B cell (primary cell): Measurements from ENCODE around the gene TRIM47. TPM values are rescaled to one million over a fixed set of nuclear protein-coding genes. Genes with fewer than 3 reads are reported as not detected.
A peak's percentile ranks its signal among the peaks of the same experiment; 100 is the strongest.
"Not testable (repeated sequence)": the region's sequence is repeated elsewhere in the genome, so short reads cannot be mapped to it uniquely, and the experiment has no call there.

Experiments
- ATAC-seq: fragments of 200-7000 bp; cut with Tn5 transposase; one replicate; pipeline ENCODE4 v1.10.0; 2021; ENCODE audit warnings: low read depth, mild to moderate bottlenecking, moderate number of reproducible peaks, moderate library complexity
- CTCF ChIA-PET: fragments of 350-600 bp; sonication (Branson Sonifier 250); formaldehyde crosslinking; loops from one replicate; lab custom pipeline; 2021; ENCODE audit warnings: antibody characterized with exemption, inconsistent platforms; lab: Charles Lee
- POLR2A ChIA-PET: fragments of 350-600 bp; sonication (Branson Sonifier 250); formaldehyde crosslinking; loops from one replicate; lab custom pipeline; 2021; ENCODE audit warnings: antibody characterized with exemption; lab: Charles Lee
- DNase-seq: peaks from one replicate; pipeline ENCODE4 v3.0.0; 2013
- H2AFZ ChIP-seq: 2 replicates; pipeline ENCODE4 v1.6.1; 2012; ENCODE audit warnings: mild to moderate bottlenecking, low read depth, low read length; ENCODE audit not compliant: insufficient read depth, poor library complexity, severe bottlenecking
- H3K27ac ChIP-seq, 2 donors: 1 replicate in 1 of 2; 2 replicates in 1 of 2; pipeline ENCODE4 v1.5.1; 2012 to 2013; ENCODE audit warnings: low read length in 2 of 2, mild to moderate bottlenecking in 2 of 2, moderate library complexity in 1 of 2
- H3K27me3 ChIP-seq, 4 experiments: fragments of 200-600 bp in 1 of 4; sonication (generic) in 1 of 4; replicated peaks in 1 of 4; 1 replicate in 2 of 4; 2 replicates in 2 of 4; pipeline versions ENCODE4 v1.6.1 to v1.7.0; 2013 to 2016; ENCODE audit warnings: low read length in 3 of 4, mild to moderate bottlenecking in 2 of 4, mixed read lengths in 1 of 4, moderate library complexity in 1 of 4; ENCODE audit not compliant: insufficient read depth in 4 of 4, control insufficient read depth in 3 of 4; ENCODE audit errors: control extremely low read depth in 1 of 4
- H3K36me3 ChIP-seq, 2 experiments: replicated peaks in 1 of 2; 1 replicate in 1 of 2; 2 replicates in 1 of 2; pipeline versions ENCODE4 v1.6.1 to v1.7.1; 2013; ENCODE audit warnings: low read length in 1 of 2; ENCODE audit not compliant: insufficient read depth in 2 of 2, control insufficient read depth in 1 of 2; ENCODE audit errors: control extremely low read depth in 1 of 2, extremely low read depth in 1 of 2
- H3K4me1 ChIP-seq, 2 donors: fragments of 200-600 bp in 1 of 2; sonication (generic) in 1 of 2; 1 replicate in 1 of 2; 2 replicates in 1 of 2; pipeline versions ENCODE4 v1.5.1 to v1.6.1; 2013 to 2017; ENCODE audit warnings: low read length in 2 of 2; ENCODE audit not compliant: control insufficient read depth in 2 of 2, insufficient read depth in 2 of 2
- H3K4me2 ChIP-seq: replicated peaks from 2 replicates; pipeline ENCODE3; 2012; ENCODE audit warnings: mild to moderate bottlenecking, low read depth, low read length; ENCODE audit not compliant: poor library complexity, severe bottlenecking
- H3K4me3 ChIP-seq, 5 experiments: fragments of 200-600 bp in 1 of 5; sonication (generic) in 1 of 5; 1 replicate in 3 of 5; 2 replicates in 2 of 5; pipeline versions ENCODE4 v1.5.1 to v1.7.0; 2011 to 2016; ENCODE audit warnings: low read length in 4 of 5, mild to moderate bottlenecking in 4 of 5, low read depth in 2 of 5, control low read depth in 1 of 5, moderate library complexity in 1 of 5; ENCODE audit not compliant: insufficient read depth in 1 of 5; ENCODE audit errors: control extremely low read depth in 1 of 5, extremely low read depth in 1 of 5
- H3K79me2 ChIP-seq: fragments of 200-600 bp; sonication (generic); one replicate; pipeline ENCODE4 v1.6.0; 2016; ENCODE audit warnings: low read length; ENCODE audit not compliant: control insufficient read depth, insufficient read depth
- H3K9ac ChIP-seq: fragments of 200-600 bp; sonication (generic); 2 replicates; pipeline ENCODE4 v1.6.1; 2017; ENCODE audit warnings: mild to moderate bottlenecking, low read length, moderate library complexity
- H3K9me3 ChIP-seq, 3 donors: one replicate each; pipeline versions ENCODE4 v1.6.1 to v1.7.1; 2013; ENCODE audit warnings: low read length in 2 of 3; ENCODE audit not compliant: control insufficient read depth in 2 of 3, insufficient read depth in 1 of 3; ENCODE audit errors: control extremely low read depth in 1 of 3
- H4K20me1 ChIP-seq: 2 replicates; pipeline ENCODE4 v1.6.0; 2012; ENCODE audit warnings: mild to moderate bottlenecking, low read length; ENCODE audit not compliant: insufficient read depth, control insufficient read depth, poor library complexity, severe bottlenecking
- H3K27ac Mint-ChIP-seq: one replicate; pipeline ENCODE4 v1.8.0; 2021; ENCODE audit warnings: mixed read lengths
- H3K27me3 Mint-ChIP-seq: one replicate; pipeline ENCODE4 v1.8.0; 2021; ENCODE audit warnings: mixed read lengths
- H3K4me1 Mint-ChIP-seq: one replicate; pipeline ENCODE4 v1.8.0; 2021; ENCODE audit warnings: mixed read lengths
- H3K4me3 Mint-ChIP-seq: one replicate; pipeline ENCODE4 v1.8.0; 2021; ENCODE audit warnings: mixed read lengths
- H3K9me3 Mint-ChIP-seq: one replicate; pipeline ENCODE4 v1.8.0; 2022; ENCODE audit warnings: mixed read lengths; ENCODE audit not compliant: insufficient read depth
- EZH2 ChIP-seq: IDR thresholded peaks from 2 replicates; pipeline ENCODE4 v1.6.1; 2012; ENCODE audit warnings: borderline replicate concordance, low read depth, mild to moderate bottlenecking, moderate library complexity, low read length; ENCODE audit not compliant: insufficient read depth, poor library complexity, severe bottlenecking
- WGBS: methylation state at CpG from one replicate; pipeline ENCODE4 v1.1.5; 2013; ENCODE audit warnings: missing lambda C conversion rate; ENCODE audit not compliant: insufficient coverage; 5-methylcytosine and 5-hydroxymethylcytosine counted together
- intact Hi-C: fragments of 100-400 bp; cut with micrococcal nuclease; formaldehyde crosslinking; loops from one replicate; pipeline ENCODE4 v1.10.0; 2022
- polyA plus RNA-seq: library from polyadenylated mRNA; depleted of rRNA; stranded (reverse); fragments of >200 nt; gene quantifications from 2 replicates; pipeline ENCODE4 v1.2.3, GENCODE V29; 2012
- total RNA-seq, 2 donors: library from RNA; stranded (reverse); fragments of 120-200 nt in 1 of 2; gene quantifications; 1 replicate in 1 of 2; 2 replicates in 1 of 2; pipeline versions ENCODE4 v1.2.3 to v1.2.4, GENCODE V29; 2013 to 2022
- TF ChIP-seq, protein P1 (sequence below): fragments of 200-600 bp; IDR thresholded peaks from one replicate; pipeline ENCODE4 v1.8.0; 2022; ENCODE audit warnings: antibody characterized with exemption, mild to moderate bottlenecking

The TRIM47 gene
- total and polyA plus RNA-seq, 2 donors (not counting 1 experiment from before 2014, with no cell fraction given) = 6.4 to 8.3 TPM

GRCh38 chr17:75861927-75862317 is 16.5 kb downstream of the TRIM47 start:
- no peaks in the 10 kb centered on the region for H4K20me1 ChIP-seq
- ATAC-seq = no peak
- 95% methylated on average over 6 of the region's 9 CpGs for WGBS
- Mint-ChIP-seq H3K4me3 (no peak overlapping the region), H3K27me3 (no peaks in the 10 kb centered on the region), H3K27ac (peak overlapping the region; percentile 82), H3K9me3 (no peaks in the 10 kb centered on the region), H3K4me1 (peaks cover 40% of the 10 kb centered on the region)
- peaks cover 33 to 47% of the 10 kb centered on the region in 2 donors for H3K4me1 ChIP-seq
- DNase-seq = no peak
- no peak overlapping the region for H3K4me3 ChIP-seq
- TF ChIP-seq, protein P1, sequence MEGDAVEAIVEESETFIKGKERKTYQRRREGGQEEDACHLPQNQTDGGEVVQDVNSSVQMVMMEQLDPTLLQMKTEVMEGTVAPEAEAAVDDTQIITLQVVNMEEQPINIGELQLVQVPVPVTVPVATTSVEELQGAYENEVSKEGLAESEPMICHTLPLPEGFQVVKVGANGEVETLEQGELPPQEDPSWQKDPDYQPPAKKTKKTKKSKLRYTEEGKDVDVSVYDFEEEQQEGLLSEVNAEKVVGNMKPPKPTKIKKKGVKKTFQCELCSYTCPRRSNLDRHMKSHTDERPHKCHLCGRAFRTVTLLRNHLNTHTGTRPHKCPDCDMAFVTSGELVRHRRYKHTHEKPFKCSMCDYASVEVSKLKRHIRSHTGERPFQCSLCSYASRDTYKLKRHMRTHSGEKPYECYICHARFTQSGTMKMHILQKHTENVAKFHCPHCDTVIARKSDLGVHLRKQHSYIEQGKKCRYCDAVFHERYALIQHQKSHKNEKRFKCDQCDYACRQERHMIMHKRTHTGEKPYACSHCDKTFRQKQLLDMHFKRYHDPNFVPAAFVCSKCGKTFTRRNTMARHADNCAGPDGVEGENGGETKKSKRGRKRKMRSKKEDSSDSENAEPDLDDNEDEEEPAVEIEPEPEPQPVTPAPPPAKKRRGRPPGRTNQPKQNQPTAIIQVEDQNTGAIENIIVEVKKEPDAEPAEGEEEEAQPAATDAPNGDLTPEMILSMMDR = no peak
- no peak for TF ChIP-seq EZH2
- H3K9ac ChIP-seq = no peak overlapping the region
- H2AFZ ChIP-seq = no peak overlapping the region
- no peaks in the 10 kb centered on the region for H3K36me3 ChIP-seq
- ChIA-PET CTCF (interaction anchor here (0.7 to 5.4 kb wide), 12 partner anchors 10 to 106 kb away, joined by 3 to 50 read pairs (median 4); partner anchors contain the start of genes TRIM47, TRIM65 and UNC13D), POLR2A (interaction anchor here (1.9 kb wide), 1 partner anchor 14 kb away, joined by 6 read pairs; no protein-coding TSS in a partner anchor)
- H3K79me2 ChIP-seq = no peaks in the 10 kb centered on the region
- no peaks in the 10 kb centered on the region for H3K27me3 ChIP-seq
- intact Hi-C loops = no loop called here
- no peak overlapping the region for H3K27ac ChIP-seq
- H3K9me3 ChIP-seq = no peaks in the 10 kb centered on the region
- no peak overlapping the region for H3K4me2 ChIP-seq

- ChIA-PET CTCF (interaction anchor here (1.0 to 5.4 kb wide), 8 partner anchors 12 to 526 kb away, joined by 3 to 50 read pairs (median 6); partner anchors contain the start of genes MRPL38, SPHK1, TRIM47 and TRIM65), POLR2A (interaction anchor here (1.6 to 1.7 kb wide), 4 partner anchors 15 to 79 kb away, joined by 4 to 11 read pairs (median 8); partner anchors contain the start of genes TRIM65 and UNC13D)
- H3K79me2 ChIP-seq = peaks cover 19% of the 10 kb centered on the region
- peaks cover 36 to 55% of the 10 kb centered on the region in 2 donors for H3K4me1 ChIP-seq
- WGBS = 100% methylated on average over 2 of the region's 10 CpGs
- H3K4me1 Mint-ChIP-seq = peaks cover 38% of the 10 kb centered on the region
- H4K20me1 ChIP-seq, H3K36me3 ChIP-seq, H3K9me3 ChIP-seq, H3K27me3 Mint-ChIP-seq, H3K4me2 ChIP-seq, DNase-seq, H2AFZ ChIP-seq, H3K27me3 ChIP-seq, ATAC-seq, H3K9ac ChIP-seq, H3K4me3 ChIP-seq, H3K9me3 Mint-ChIP-seq: not testable (repeated sequence)
- peak overlapping the region; percentile 55 for H3K27ac Mint-ChIP-seq
- intact Hi-C loops = loop anchor here (5.0 to 10.0 kb wide), 2 partner anchors 195 to 243 kb away; partner anchors contain the start of genes EXOC7, RECQL5 and SAP30BP
- H3K27ac ChIP-seq = peak overlapping the region; percentile 68 to 81
- peak overlapping the region; percentile 32 for H3K4me3 Mint-ChIP-seq
These were observed 19.0 kb downstream of the TRIM47 start for GRCh38 chr17:75859358-75859757.
